NCI-H345 (cell line): ENCODE data around the gene VENTX.
A peak's percentile ranks its signal among the peaks of the same experiment; 100 is the strongest.
"Not testable (repeated sequence)": the region's sequence is repeated elsewhere in the genome, so short reads cannot be mapped to it uniquely, and the experiment has no call there.

Source experiments
- DNase-seq: peaks from one replicate; lab custom pipeline; 2025; lab: John Stamatoyannopoulos, UW

Gene VENTX

DNA sequence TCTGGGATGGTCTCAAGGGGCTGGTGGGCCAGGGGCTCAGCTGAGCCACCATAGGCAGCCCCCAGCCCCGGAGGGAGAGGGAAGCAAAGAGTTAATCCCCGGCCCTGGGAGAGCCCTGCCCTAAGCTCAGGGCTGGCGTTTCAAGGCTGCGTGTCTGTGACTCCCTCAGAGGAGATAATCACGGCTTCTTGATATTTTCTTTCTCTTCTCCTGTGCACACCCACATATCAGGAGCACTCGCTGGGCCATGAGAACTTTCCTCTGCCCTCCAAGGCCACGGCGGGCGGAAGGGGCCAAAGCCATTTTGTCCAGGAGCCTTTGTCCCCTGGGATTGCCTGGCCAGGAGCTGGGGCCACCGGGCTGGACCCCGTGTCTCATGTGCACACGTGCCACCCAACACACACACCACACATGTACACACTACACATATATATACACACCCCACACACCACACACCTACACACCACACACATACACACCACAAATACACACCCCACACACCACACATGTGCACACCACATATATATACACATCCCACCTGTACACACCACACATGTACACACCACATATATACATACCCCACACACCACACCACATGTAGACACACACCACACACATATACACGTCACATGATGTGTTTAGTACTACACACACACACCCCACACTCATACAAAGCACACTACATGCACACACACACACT is 16.9 kb downstream of the VENTX start:
- no peak for DNase-seq

DNA sequence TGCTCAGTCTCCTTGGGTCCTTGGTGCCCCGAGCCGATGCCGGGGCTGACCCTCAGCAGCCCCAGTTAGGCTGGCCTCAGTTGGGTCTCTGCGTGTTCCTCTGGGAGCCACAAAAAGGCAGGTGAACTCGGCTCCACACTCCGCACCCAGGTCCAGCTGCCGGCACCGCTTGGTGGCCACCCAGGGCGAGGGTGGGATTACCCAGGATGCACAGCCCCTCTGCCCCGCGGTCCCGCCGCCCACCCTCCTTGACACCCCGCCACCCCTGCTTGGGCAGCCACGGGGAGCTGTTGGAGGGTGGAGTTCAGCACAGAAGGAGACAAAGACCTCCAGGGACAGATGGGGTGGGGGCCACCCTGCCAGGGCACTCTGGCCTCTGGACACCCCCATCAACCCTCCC is 17.7 kb downstream of the VENTX start:
- DNase-seq: no peak

- DNase-seq: no peak
Observed at GRCh38 chr10:133257489-133258065, 19.9 kb downstream of the VENTX start.

DNA sequence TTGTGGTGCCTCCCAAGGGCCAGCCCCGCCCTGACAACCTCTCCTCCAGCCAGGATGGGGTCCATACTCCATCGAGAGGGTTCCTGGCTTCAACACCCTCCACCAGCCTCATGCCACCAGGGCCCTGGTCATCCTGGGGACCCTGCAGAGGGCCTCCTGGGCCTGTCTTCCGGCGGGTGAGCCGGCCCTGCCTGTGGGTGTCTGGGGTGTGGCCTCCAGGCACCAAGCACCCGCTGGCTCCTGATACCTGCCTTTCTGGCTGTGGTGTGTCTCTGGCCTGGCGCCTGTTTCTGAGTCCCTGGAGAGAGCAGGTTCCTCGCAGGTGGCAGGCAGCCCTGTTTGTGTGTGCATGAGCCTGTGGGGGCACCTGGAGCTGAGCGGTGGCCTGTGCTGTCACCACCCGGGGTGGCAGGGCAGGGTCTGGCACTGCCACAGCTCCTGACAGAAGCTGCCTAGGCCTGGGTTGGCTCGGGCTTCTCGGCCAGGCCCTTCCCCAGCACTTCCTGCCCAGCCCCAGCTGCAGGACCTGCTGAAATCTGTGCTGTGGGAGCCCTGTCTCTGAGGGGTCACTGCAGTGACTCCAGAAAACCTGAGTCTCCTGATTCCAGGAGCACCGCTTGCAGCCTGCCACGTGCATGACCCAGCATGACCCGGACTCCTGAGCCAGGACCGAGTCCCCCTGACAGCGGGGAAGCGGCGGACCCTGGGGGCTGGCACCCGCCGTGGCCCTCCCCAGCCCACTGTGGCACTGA is 20.6 kb downstream of the VENTX start:
- peak; percentile 41 for DNase-seq

DNA sequence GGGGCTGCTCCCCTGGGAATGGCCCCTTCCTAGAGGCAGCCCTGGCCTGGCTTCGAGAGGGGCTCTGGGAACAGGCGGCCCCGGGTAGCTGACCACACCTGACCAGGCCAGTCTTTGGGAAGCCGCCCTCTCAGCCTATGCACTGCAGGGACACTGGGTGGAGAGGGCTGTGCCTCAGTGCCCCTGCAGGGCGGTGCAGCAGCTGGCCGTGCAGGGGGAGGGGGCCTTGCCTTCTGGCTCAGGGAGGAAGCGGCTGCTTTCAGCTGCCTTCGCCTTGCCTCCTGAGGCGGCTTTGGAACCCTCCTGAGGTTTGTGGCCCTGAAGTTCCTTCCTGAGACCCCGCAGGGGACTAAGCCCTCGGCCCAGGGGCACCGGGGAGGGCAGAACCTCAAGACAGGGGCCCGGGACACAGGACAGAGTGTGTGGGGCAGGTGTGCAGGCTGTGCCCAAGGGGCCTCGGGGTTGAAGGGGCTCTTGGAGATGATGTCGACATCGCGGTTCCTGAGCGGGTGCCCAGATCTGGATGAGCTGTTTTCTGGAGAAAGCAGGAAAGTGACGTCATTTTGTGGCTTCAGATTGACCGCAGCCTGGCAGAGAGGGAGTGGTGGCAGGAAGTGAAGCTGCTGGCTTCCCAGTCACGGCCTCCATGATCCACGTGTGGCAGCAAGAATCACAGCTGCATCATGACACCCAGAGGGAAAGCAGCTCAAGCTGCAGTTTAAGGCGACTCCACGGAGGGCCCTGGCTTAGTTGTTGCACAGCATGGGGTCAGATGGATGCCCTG is 21.4 kb downstream of the VENTX start:
- no peak for DNase-seq

GRCh38 chr10:133259602-133259989 is 21.9 kb downstream of the VENTX start:
- DNase-seq: no peak

GRCh38 chr10:133260895-133261725 is 23.5 kb downstream of the VENTX start:
- peak; percentile 29 for DNase-seq

GRCh38 chr10:133261726-133262325 is 24.2 kb downstream of the VENTX start:
- DNase-seq: peak; percentile 71

DNA sequence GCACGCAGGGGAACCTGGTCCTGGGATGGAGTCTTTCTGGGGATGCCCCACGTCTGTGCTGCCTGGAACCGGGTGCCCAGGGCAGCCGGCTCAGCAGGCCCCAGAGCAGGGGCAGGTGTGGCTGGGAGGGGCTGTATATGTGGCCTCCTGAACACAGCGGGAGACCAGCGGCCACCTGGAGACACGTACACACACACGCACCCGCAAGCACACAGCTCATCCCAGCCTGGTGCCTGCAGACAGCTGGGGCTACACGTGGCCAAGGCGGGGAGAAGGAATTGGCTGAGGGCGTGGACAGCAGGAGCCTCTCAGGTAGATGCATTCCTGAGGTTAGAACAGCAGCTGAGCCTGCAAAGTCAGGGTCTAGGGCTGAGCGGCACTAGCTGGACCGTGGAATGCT is 25.0 kb downstream of the VENTX start:
- peak; percentile 69 for DNase-seq

DNA sequence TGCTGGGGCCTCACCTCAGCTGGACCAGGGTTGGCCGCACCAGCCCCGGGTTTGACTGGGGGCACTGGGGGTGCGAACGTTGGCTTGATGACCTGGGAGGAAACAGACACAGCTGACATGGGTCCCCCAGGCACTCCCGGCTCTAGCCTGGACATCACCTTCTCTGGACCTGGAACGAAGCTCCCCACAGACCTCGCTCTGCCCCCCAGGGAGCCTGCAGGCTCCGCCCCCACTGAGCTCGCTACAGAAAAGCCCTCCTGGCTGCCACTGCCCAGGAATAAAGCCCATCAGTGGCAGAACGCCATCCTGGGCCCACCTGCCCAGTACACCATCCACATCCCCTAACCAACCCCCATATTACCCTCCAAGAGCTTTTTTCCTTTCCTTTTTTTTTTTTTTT is 26.0 kb downstream of the VENTX start:
- DNase-seq: no peak

DNA sequence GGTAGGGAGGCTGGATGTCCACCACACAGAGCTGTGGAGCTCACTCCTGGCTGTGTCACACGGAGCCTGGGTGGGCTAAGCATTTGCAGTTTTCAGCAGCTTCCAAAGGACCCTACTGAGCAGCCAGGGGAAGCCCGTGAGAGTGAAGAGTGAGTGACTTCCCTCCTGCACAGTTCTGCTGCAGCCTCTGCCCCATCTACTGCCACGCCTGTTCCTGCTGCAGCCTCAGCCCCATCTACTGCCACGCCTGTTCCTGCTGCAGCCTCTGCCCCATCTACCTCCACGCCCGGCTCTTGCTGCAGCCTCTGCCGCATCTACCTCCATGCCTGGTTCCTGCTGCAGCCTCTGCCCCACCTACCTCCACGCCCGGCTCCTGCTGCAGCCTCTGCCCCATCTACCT is 26.8 kb downstream of the VENTX start:
- DNase-seq: no peak

DNA sequence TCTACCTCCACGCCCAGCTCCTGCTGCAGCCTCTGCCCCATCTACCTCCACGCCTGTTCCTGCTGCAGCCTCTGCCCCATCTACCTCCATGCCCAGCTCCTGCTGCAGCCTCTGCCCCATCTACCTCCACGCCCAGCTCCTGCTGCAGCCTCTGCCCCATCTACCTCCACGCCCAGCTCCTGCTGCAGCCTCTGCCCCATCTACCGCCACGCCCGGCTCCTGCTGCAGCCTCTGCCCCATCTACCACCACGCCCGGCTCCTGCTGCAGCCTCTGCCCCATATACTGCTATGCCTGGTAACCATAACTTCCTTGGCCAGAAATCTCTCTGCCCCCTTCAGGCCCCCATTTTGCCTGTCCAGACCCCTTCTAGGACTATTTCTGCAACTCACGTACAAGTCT is 27.4 kb downstream of the VENTX start:
- not testable (repeated sequence) for DNase-seq

DNA sequence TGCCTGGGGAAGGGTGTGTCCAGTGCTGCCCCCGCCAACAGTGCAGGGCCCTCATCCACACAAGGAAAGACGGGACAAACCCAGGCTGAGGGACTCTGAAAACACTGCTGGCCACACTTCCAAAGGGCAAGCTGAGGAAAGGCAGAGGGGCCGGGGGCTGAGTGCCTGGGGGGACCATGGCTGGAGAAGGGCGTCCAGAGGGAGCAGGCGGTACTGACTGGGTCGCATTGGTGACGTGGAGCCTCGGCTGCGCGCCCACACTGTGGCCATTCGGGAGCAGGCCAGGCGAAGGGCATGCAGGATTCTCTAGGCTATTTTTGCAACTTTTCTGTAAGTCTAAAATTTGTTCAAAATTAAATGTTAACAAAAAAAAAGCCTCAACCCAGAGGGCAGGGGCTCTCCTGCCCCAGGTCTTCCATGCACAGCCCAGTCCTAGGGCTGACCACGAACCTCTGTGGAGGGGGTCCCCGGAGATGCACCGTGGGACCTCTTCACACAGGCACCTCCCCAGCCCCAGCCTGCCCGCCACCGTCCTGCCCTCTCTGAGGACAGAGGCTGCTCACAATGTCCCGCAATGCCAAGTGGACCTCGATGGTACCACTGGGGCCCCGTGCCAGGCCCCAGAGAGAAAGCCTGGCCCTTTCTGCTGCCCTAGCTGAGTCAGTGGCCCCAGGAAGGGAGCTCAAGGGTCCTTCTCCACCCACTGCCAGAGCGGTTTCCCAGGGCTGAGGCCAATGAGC is 28.6 kb downstream of the VENTX start:
- DNase-seq: no peak

- DNase-seq: no peak
Observed at GRCh38 chr10:133267293-133267692, 29.6 kb downstream of the VENTX start.

DNA sequence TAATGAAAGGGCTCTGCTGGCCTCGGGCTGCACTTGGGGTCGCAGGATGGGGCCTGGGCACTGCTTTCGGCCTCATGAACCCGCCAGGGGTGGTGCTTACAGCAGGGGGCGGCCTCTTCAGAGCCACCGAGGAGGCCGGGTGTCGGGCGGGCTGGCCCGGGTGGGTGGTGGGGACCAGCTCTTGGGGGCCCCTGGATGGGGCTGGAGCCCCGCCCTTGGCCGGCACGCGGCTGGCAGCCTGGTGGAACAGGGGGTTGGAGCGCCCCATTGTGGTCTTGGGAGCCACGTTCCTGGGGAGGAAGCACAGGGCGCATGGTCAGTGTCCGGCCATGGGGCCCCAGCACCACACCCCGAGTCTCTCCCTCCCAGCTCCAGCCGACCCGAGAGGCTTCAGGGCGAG is 30.2 kb downstream of the VENTX start:
- DNase-seq: no peak

- no peak for DNase-seq
Observed at GRCh38 chr10:133268532-133268931, 30.9 kb downstream of the VENTX start.

DNA sequence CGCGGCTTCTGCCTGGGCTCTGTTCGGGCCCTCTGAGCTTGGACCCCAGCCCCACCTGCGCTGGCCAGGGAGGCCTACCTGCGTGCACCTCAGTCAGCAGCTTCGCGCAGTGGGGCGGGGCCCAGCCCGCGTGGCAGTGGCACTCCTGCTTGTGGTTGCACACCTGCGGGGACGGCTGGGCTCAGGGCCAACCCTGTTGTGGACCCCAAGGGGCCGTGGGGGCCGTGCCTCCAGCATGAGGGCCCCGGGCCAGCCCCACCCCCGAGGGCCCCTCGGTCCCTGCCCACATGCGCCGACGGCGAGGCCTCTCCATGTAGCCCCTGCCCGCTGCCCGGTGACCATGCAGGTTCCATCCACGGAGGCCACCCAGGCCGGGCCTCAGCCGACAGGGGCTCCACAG is 31.7 kb downstream of the VENTX start:
- DNase-seq: no peak

DNA sequence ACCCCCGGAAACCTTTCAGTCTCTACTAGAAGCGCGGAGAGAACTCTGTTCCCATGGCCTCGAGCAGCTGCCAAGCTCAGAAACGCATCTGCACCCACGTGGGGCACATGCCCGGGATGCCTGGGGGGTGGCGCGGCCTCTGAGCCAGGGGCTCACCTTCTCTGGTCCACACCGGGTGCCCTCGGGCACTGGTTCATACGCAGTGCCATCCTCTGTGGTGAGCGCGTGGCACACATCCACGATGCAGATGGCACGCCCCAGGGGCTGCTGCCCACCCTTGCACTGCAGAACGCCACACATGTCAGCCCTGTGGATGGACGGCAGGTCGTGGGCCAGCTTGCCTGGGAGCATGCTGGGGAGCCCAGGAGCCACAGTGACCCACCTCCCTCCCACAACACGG is 32.5 kb downstream of the VENTX start:
- DNase-seq: no peak

DNA sequence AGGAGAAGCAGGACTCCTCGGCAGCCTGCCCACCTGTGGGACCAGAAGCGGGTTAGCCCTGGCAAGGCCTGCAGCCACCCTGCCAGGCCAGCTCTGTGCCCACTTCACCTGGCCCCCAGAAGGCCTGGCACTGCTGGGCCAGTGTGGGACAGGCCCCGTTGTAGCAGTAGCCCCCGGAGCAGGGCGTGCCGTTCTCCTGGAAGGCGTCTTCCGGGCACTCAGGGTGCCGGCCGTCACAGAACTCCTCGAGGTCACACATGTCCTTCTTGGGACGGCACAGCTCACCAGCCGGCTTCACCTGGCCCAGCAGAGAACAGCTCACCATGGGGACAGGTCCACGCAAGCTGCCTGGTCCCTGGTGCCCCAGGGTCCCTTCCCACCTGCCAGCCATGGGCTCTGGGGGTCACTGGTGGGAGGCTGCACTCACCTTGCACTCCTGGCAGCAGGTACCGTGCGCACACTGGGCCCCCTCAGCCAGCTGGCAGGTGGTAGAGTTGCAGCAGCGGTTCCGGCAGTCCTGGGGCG is 33.2 kb downstream of the VENTX start:
- no peak for DNase-seq
